Spleen (tissue), 11 donors: ENCODE measurements around the gene PRELID3B. TPM values are rescaled to one million over a fixed set of nuclear protein-coding genes. Genes with fewer than 3 reads are reported as not detected.

Source experiments
- DNase-seq: peaks from one replicate; pipeline ENCODE4 v3.0.0-alpha.2; 2020
- H3K27ac ChIP-seq, 8 donors: fragments of 200-600 bp; sonication (generic) in 7 of 8; 1 replicate in 4 of 8; 2 replicates in 4 of 8; pipeline versions ENCODE4 v1.5.0 to v1.8.0; 2016 to 2021; ENCODE audit warnings: inconsistent platforms in 4 of 8, mild to moderate bottlenecking in 4 of 8, moderate library complexity in 1 of 8
- H3K27me3 ChIP-seq, 7 donors: fragments of 200-600 bp; sonication (generic) in 6 of 7; replicated peaks in 1 of 7; 1 replicate in 4 of 7; 2 replicates in 3 of 7; pipeline versions ENCODE4 v1.5.0 to v1.8.0; 2016 to 2021; ENCODE audit warnings: inconsistent platforms in 3 of 7, mild to moderate bottlenecking in 1 of 7
- H3K36me3 ChIP-seq, 6 donors: fragments of 200-600 bp; sonication (generic) in 5 of 6; 1 replicate in 4 of 6; 2 replicates in 2 of 6; pipeline versions ENCODE4 v1.5.0 to v1.8.0; 2016 to 2021; ENCODE audit warnings: inconsistent platforms in 2 of 6
- H3K4me1 ChIP-seq, 6 donors: fragments of 200-600 bp; sonication (generic) in 5 of 6; 1 replicate in 3 of 6; 2 replicates in 3 of 6; pipeline versions ENCODE4 v1.5.0 to v1.8.0; 2016 to 2021; ENCODE audit warnings: inconsistent platforms in 3 of 6
- H3K4me3 ChIP-seq, 8 donors: fragments of 200-600 bp; sonication (generic) in 7 of 8; 1 replicate in 4 of 8; 2 replicates in 4 of 8; pipeline versions ENCODE4 v1.5.0 to v1.8.0; 2016 to 2021; ENCODE audit warnings: inconsistent platforms in 4 of 8, mild to moderate bottlenecking in 4 of 8, moderate library complexity in 2 of 8
- H3K9me3 ChIP-seq, 8 donors: fragments of 200-600 bp; sonication (generic) in 7 of 8; 1 replicate in 4 of 8; 2 replicates in 4 of 8; pipeline versions ENCODE4 v1.5.0 to v1.8.0; 2016 to 2021; ENCODE audit warnings: inconsistent platforms in 4 of 8
- POLR2A ChIP-seq, 3 donors: fragments of 450-650 bp; IDR thresholded peaks; one replicate each; pipeline ENCODE4 v1.5.1; 2017; ENCODE audit warnings: antibody characterized with exemption in 3 of 3, mild to moderate bottlenecking in 1 of 3
- POLR2AphosphoS5 ChIP-seq, 3 donors: sonication (generic); formaldehyde crosslinking; IDR thresholded peaks; one replicate each; pipeline ENCODE4 v1.5.1; 2017; ENCODE audit warnings: antibody characterized with exemption in 3 of 3
- WGBS, 5 donors: extraction: QIAGEN DNeasy Blood & Tissue Kit in 3 of 5; methylation state at CpG; one replicate each; pipeline versions ENCODE4 v1.1.5 to v1.1.7; 2013 to 2018; 5-methylcytosine and 5-hydroxymethylcytosine counted together
- intact Hi-C: fragments of 100-400 bp; cut with DNase I; formaldehyde crosslinking; loops from one replicate; pipeline ENCODE4 v1.15.0; 2023; ENCODE audit warnings: low total_unique reads
- polyA plus RNA-seq, 3 donors: library from polyadenylated mRNA; stranded (reverse); fragments of 200-250 nt; gene quantifications; one replicate each; pipeline ENCODE4 v1.2.1, GENCODE V29; 2013
- total RNA-seq, 7 donors: library from RNA; depleted of rRNA in 3 of 7; stranded (reverse); fragments of >200 nt in 3 of 7; fragmentation: NEBNext Ultra II Directional in 4 of 7; extraction: Animal tissue kit (Norgen Biotek cat#: 25700) in 4 of 7; gene quantifications; one replicate each; pipeline versions ENCODE4 v1.1.0 to v1.2.1, GENCODE V29; 2016 to 2021
- TF ChIP-seq, protein P1 (sequence below), 11 experiments: fragments of 200-600 bp in 7 of 11; fragments of 450-650 bp in 4 of 11; sonication (generic) in 4 of 11; IDR thresholded peaks in 8 of 11; conservative IDR thresholded peaks in 3 of 11; 1 replicate in 7 of 11; 2 replicates in 4 of 11; pipeline versions ENCODE4 v1.4.0 to v1.8.0; 2016 to 2021; ENCODE audit warnings: antibody characterized with exemption in 11 of 11, inconsistent platforms in 4 of 11, mild to moderate bottlenecking in 1 of 11
- donor health status: healthy with polysubstance abuse.
- donor health status: DM: no; HTN: no; CAD: no; lungs with moderate emphysema.
- donor health status: DM: no; HTN: no; CAD: no.
- donor health status: Bipolar disorder and iron deficiency.
- donor health status: healthy.
- donor health status: DM: no; HTN: no; CAD: no.
- donor health status: DM: yes; HTN: yes; CAD: no.

PRELID3B gene
- total and polyA plus RNA-seq, 10 donors, result 20.6 to 46.8 (median 40.5) TPM

DNA sequence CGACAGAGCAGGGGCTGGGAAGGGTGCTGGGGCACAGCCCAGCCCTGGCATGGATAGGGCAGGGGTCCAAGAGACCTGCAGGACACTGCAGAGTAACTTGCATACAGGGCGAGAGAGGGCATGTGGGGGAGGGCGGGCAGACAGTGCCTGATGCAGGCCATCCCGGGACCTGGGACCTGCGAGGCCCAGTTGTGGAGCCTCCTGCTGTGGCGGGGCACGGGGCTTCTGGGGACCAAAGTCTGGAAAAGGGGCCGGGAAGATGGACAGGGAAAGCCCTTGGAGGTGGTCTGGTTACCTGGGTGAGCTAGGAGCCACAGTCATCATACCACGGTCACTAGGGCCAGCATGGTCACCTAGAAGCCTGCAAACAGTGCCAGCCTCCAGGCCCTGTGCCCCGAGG is 23.8 kb downstream of the PRELID3B start:
- no peak overlapping the region for H3K27ac ChIP-seq
- peak; percentile 64 for DNase-seq
- no peaks in the 10 kb centered on the region for H3K9me3 ChIP-seq
- H3K4me1 ChIP-seq, result peaks cover 9 to 41% (median 27%) of the 10 kb centered on the region in 6 donors
- 88 to 94% (median 91%) methylated on average over 10 of the region's 10 CpGs for WGBS, 5 donors
- peaks cover 0 to 37% (median 17%) of the 10 kb centered on the region in 6 donors for H3K36me3 ChIP-seq
- H3K27me3 ChIP-seq, result no peaks in the 10 kb centered on the region
- TF ChIP-seq, protein P1, sequence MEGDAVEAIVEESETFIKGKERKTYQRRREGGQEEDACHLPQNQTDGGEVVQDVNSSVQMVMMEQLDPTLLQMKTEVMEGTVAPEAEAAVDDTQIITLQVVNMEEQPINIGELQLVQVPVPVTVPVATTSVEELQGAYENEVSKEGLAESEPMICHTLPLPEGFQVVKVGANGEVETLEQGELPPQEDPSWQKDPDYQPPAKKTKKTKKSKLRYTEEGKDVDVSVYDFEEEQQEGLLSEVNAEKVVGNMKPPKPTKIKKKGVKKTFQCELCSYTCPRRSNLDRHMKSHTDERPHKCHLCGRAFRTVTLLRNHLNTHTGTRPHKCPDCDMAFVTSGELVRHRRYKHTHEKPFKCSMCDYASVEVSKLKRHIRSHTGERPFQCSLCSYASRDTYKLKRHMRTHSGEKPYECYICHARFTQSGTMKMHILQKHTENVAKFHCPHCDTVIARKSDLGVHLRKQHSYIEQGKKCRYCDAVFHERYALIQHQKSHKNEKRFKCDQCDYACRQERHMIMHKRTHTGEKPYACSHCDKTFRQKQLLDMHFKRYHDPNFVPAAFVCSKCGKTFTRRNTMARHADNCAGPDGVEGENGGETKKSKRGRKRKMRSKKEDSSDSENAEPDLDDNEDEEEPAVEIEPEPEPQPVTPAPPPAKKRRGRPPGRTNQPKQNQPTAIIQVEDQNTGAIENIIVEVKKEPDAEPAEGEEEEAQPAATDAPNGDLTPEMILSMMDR (IDR thresholded peaks at IDR 0.05 in 8 of 11, conservative IDR thresholded peaks at IDR 0.05 in 3 of 11), result no peak
- peak in 1 of 3 donors; percentile 35 for TF ChIP-seq POLR2AphosphoS5 (IDR thresholded peaks at IDR 0.05)
- H3K4me3 ChIP-seq, result no peak overlapping the region
- intact Hi-C loops, result no loop called here

DNA sequence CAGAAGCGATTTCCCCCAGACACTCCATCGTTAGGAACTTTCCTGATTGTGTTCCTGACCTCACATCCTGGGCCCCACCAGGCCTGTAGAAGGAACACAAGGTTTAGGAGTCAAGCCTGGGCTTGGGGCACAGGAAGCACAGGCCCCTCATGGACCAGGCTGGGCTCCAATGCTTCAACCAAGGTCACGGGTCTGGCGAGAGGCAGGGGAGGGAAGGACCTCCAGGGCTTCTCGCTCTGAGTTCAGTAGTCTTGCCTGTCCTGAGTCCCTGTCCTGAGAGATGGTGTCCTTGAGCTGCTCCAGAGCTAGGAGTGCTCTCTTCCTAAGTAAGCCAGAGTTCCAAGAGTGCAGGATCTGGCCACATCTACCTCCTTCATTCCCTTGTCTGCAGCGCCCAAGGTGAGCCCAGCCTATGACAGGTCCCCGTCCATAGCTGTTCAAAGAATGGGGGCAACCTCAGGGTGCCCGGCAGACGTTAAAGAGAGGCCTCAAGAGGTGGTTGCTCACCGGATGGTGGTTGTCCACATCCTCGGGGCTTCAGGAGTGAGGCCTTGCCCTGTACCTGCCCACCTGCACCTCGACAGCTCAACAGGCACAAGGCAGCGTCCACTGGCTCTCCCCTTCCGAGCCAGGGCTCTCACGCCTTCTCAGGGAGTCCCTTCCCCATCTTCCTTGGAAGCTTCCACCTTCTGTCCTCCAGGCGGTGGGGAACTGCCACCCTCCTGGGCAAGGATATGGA is 24.9 kb downstream of the PRELID3B start:
- DNase-seq, result peak; percentile 75
- Histone ChIP-seq H3K27ac (peak overlapping the region in 6 of 8 donors; percentile 20 to 72 (median 40)), H3K36me3 (peaks cover 0 to 26% (median 5%) of the 10 kb centered on the region in 6 donors), H3K4me3 (no peak overlapping the region), H3K27me3 (no peaks in the 10 kb centered on the region), H3K9me3 (no peaks in the 10 kb centered on the region), H3K4me1 (peaks cover 9 to 47% (median 27%) of the 10 kb centered on the region in 6 donors)
- no peak for TF ChIP-seq POLR2A (IDR thresholded peaks at IDR 0.05)
- TF ChIP-seq, protein P1 (IDR thresholded peaks at IDR 0.05 in 8 of 11, conservative IDR thresholded peaks at IDR 0.05 in 3 of 11), result no peak
- peak in 1 of 3 donors; percentile 35 for TF ChIP-seq POLR2AphosphoS5 (IDR thresholded peaks at IDR 0.05)
- 82 to 94% (median 86%) methylated on average over 14 to 16 of the region's 16 CpGs for WGBS, 5 donors
- intact Hi-C loops, result no loop called here

DNA sequence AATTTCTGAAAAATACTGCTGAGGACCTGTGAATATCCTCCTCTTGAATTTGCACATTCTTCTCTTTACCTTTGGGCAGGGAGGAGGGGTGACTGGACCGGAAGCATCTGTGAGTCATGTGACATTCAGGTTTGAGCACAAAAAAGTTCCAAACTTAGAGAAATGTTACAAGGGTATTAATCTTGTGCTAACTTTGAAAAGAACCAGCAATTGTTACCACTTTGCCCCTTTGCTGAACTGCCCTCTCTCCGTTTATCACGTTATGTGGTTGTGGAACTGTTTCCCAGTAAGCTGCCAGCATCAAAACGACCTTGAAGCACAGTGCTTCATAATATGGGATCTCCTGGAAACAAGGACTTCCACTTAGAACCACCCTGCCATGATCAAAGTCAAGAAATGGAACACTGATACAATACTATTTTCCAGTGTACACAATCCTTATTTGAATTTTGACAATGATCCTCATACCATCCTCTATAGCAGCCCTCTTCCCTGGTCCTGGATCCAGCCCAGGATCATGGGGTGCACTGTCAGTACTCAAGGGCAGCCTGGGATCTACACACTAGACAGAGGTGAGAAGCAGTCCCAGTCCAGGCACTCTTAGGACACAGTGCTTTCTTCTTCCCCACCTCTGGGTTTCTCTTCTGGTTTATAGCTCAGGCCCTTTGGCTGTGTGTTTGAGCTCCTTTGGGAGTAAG is 25.6 kb downstream of the PRELID3B start:
- H3K4me3 ChIP-seq, result no peak overlapping the region
- H3K4me1 ChIP-seq, result peaks cover 9 to 49% (median 27%) of the 10 kb centered on the region in 6 donors
- intact Hi-C loops, result no loop called here
- H3K27me3 ChIP-seq, result no peaks in the 10 kb centered on the region
- peak overlapping the region in 7 of 8 donors; percentile 20 to 72 (median 34) for H3K27ac ChIP-seq
- TF ChIP-seq, protein P1 (IDR thresholded peaks at IDR 0.05 in 8 of 11, conservative IDR thresholded peaks at IDR 0.05 in 3 of 11), result no peak
- no peak for TF ChIP-seq POLR2AphosphoS5 (IDR thresholded peaks at IDR 0.05)
- no peak for TF ChIP-seq POLR2A (IDR thresholded peaks at IDR 0.05)
- DNase-seq, result no peak
- H3K36me3 ChIP-seq, result peaks cover 0 to 19% (median under 1%) of the 10 kb centered on the region in 6 donors
- H3K9me3 ChIP-seq, result no peaks in the 10 kb centered on the region
- 19 to 29% (median 21%) methylated on average over 4 of the region's 4 CpGs for WGBS, 5 donors
